Colonic mucosa (tissue), 4 donors: Measurements from ENCODE around the gene TMEM205. TPM values are rescaled to one million over a fixed set of nuclear protein-coding genes. Genes with fewer than 3 reads are reported as not detected.
"Not testable (repeated sequence)": the region's sequence is repeated elsewhere in the genome, so short reads cannot be mapped to it uniquely, and the experiment has no call there.

Experiments used
- DNase-seq: peaks from one replicate; pipeline ENCODE4 v3.0.0-alpha.2; 2020
- H3K27ac ChIP-seq: fragments of 200-600 bp; one replicate; pipeline ENCODE4 v1.8.0; 2021
- H3K27me3 ChIP-seq: fragments of 200-600 bp; one replicate; pipeline ENCODE4 v1.8.0; 2021
- H3K36me3 ChIP-seq: fragments of 200-600 bp; one replicate; pipeline ENCODE4 v1.8.0; 2021
- H3K4me1 ChIP-seq: fragments of 200-600 bp; one replicate; pipeline ENCODE4 v1.8.0; 2021; ENCODE audit warnings: mild to moderate bottlenecking
- H3K4me3 ChIP-seq: fragments of 200-600 bp; one replicate; pipeline ENCODE4 v1.8.0; 2021
- H3K9ac ChIP-seq, 2 donors: one replicate each; pipeline ENCODE4 v1.7.0; 2013; ENCODE audit warnings: control low read depth in 2 of 2, low read depth in 2 of 2, low read length in 2 of 2
- H3K9me3 ChIP-seq: fragments of 200-600 bp; one replicate; pipeline ENCODE4 v1.8.0; 2021
- CTCF ChIP-seq: fragments of 200-600 bp; IDR thresholded peaks from one replicate; pipeline ENCODE4 v1.8.0; 2022; ENCODE audit warnings: antibody characterized with exemption, mild to moderate bottlenecking
- intact Hi-C: fragments of 100-400 bp; cut with DNase I; formaldehyde crosslinking; loops from one replicate; pipeline ENCODE4 v1.14.1; 2022
- total RNA-seq, 2 donors: library from RNA; stranded (reverse); fragmentation: NEBNext Ultra II Directional in 1 of 2; extraction: Animal tissue kit (Norgen Biotek cat#: 25700) in 1 of 2; gene quantifications; one replicate each; pipeline ENCODE4 v1.2.1, GENCODE V29; 2021
- donor health status: healthy.
- donor health status: DM: no; HTN: no; CAD: no.
- donor health status: DM: no; HTN: no; CAD: no.

Gene TMEM205
- total RNA-seq, 2 donors from 2014 or later, result 45.4 to 63.4 TPM

GRCh38 chr19:11323601-11324078 is 22.4 kb downstream of the TMEM205 start:
- no peak overlapping the region for H3K4me3 ChIP-seq

GRCh38 chr19:11322269-11323024 is 23.6 kb downstream of the TMEM205 start:
- Histone ChIP-seq H3K9ac (no peak overlapping the region), H3K4me3 (no peak overlapping the region), H3K36me3 (no peaks in the 10 kb centered on the region), H3K27ac (no peak overlapping the region), H3K4me1 (no peaks in the 10 kb centered on the region), H3K27me3 (no peaks in the 10 kb centered on the region), H3K9me3 (no peaks in the 10 kb centered on the region)
- intact Hi-C loops, result no loop called here
- DNase-seq, result no peak
- TF ChIP-seq CTCF, result no peak

More at GRCh38 chr19:11323601-11324078, 22.4 kb downstream of the TMEM205 start:
- H3K27me3 ChIP-seq, result no peaks in the 10 kb centered on the region
- H3K36me3 ChIP-seq, result no peaks in the 10 kb centered on the region
- DNase-seq, result no peak
- H3K27ac ChIP-seq, result peak overlapping the region; percentile 27
- no peaks in the 10 kb centered on the region for H3K4me1 ChIP-seq
- no peak for TF ChIP-seq CTCF
- H3K9me3 ChIP-seq, result no peaks in the 10 kb centered on the region
- intact Hi-C loops, result no loop called here
- H3K9ac ChIP-seq, result peak overlapping the region in 1 of 2 donors; percentile 19

- Histone ChIP-seq H3K9me3 (no peaks in the 10 kb centered on the region), H3K27ac (no peak overlapping the region), H3K36me3 (no peaks in the 10 kb centered on the region), H3K27me3 (no peaks in the 10 kb centered on the region), H3K4me3 (no peak overlapping the region), H3K9ac (no peak overlapping the region), H3K4me1 (no peaks in the 10 kb centered on the region)
- intact Hi-C loops, result no loop called here
- TF ChIP-seq CTCF, result no peak
- DNase-seq, result no peak
Observed at GRCh38 chr19:11321191-11322126, 24.6 kb downstream of the TMEM205 start.

GRCh38 chr19:11320278-11320995 is 25.6 kb downstream of the TMEM205 start:
- H3K4me3 ChIP-seq, H3K9ac ChIP-seq, H3K27me3 ChIP-seq: not testable (repeated sequence)

GRCh38 chr19:11306337-11306736 is 39.7 kb downstream of the TMEM205 start:
- TF ChIP-seq CTCF, result no peak
- Histone ChIP-seq H3K27ac (no peak overlapping the region), H3K9ac (no peak overlapping the region), H3K4me1 (no peaks in the 10 kb centered on the region), H3K9me3 (no peaks in the 10 kb centered on the region), H3K4me3 (no peak overlapping the region), H3K27me3 (no peaks in the 10 kb centered on the region), H3K36me3 (no peaks in the 10 kb centered on the region)
- no peak for DNase-seq
- intact Hi-C loops, result no loop called here

More at GRCh38 chr19:11320278-11320995, 25.6 kb downstream of the TMEM205 start:
- H3K9me3 ChIP-seq, H3K27ac ChIP-seq, H3K4me1 ChIP-seq, DNase-seq, intact Hi-C loops, H3K36me3 ChIP-seq: not testable (repeated sequence)
